ENCODE measurements around the gene ESRRG. TPM values are rescaled to one million over a fixed set of nuclear protein-coding genes. Genes with fewer than 3 reads are reported as not detected.

The ESRRG gene
- total RNA-seq, 2 experiments from 2014 or later, result not detected

- no peak overlapping the region for H3K4me3 Mint-ChIP-seq
- POLR2A ChIA-PET, result no interaction called here
- H3K27ac Mint-ChIP-seq, result no peak overlapping the region
- H3K4me1 Mint-ChIP-seq, result no peaks in the 10 kb centered on the region
- peaks cover 3% of the 10 kb centered on the region for H3K9me3 Mint-ChIP-seq
- no peaks in the 10 kb centered on the region for H3K27me3 Mint-ChIP-seq
- CTCF ChIA-PET, result no interaction called here
- no peak for DNase-seq
- no peaks in the 10 kb centered on the region for H3K36me3 Mint-ChIP-seq (ENCODE audit: low read depth)
These were observed 162.7 kb downstream of the ESRRG start for GRCh38 chr1:216560527-216560926.

GRCh38 chr1:216559359-216559758 lies 163.9 kb downstream of the ESRRG start:
- no peaks in the 10 kb centered on the region for H3K27me3 Mint-ChIP-seq
- peaks cover 3% of the 10 kb centered on the region for H3K9me3 Mint-ChIP-seq
- H3K27ac Mint-ChIP-seq, result no peak overlapping the region
- no peaks in the 10 kb centered on the region for H3K36me3 Mint-ChIP-seq (ENCODE audit: low read depth)
- no peak for DNase-seq
- ChIA-PET POLR2A (no interaction called here), CTCF (no interaction called here)
- H3K4me1 Mint-ChIP-seq, result no peaks in the 10 kb centered on the region
- H3K4me3 Mint-ChIP-seq, result no peak overlapping the region

GRCh38 chr1:216555653-216556052 lies 167.6 kb downstream of the ESRRG start:
- no peak overlapping the region for H3K27ac Mint-ChIP-seq
- no peak overlapping the region for H3K4me3 Mint-ChIP-seq
- no peak for DNase-seq
- POLR2A ChIA-PET, result no interaction called here
- no peaks in the 10 kb centered on the region for H3K4me1 Mint-ChIP-seq
- H3K9me3 Mint-ChIP-seq, result peaks cover 3% of the 10 kb centered on the region
- CTCF ChIA-PET, result interaction anchor here (0.6 kb wide), 1 partner anchor 14 kb away, joined by 3 read pairs; no protein-coding TSS in a partner anchor
- no peaks in the 10 kb centered on the region for H3K36me3 Mint-ChIP-seq (ENCODE audit: low read depth)
- no peaks in the 10 kb centered on the region for H3K27me3 Mint-ChIP-seq

- no peak overlapping the region for H3K4me3 Mint-ChIP-seq
- CTCF ChIA-PET, result interaction anchor here (0.6 kb wide), 1 partner anchor 14 kb away, joined by 3 read pairs; no protein-coding TSS in a partner anchor
- no peaks in the 10 kb centered on the region for H3K36me3 Mint-ChIP-seq (ENCODE audit: low read depth)
- H3K9me3 Mint-ChIP-seq, result peaks cover 3% of the 10 kb centered on the region
- no peak for DNase-seq
- POLR2A ChIA-PET, result no interaction called here
- H3K27me3 Mint-ChIP-seq, result no peaks in the 10 kb centered on the region
- H3K4me1 Mint-ChIP-seq, result no peaks in the 10 kb centered on the region
- no peak overlapping the region for H3K27ac Mint-ChIP-seq
These were observed 168.3 kb downstream of the ESRRG start for GRCh38 chr1:216554934-216555333.

GRCh38 chr1:216553766-216554165 lies 169.5 kb downstream of the ESRRG start:
- POLR2A ChIA-PET, result no interaction called here
- Mint-ChIP-seq H3K27me3 (no peaks in the 10 kb centered on the region), H3K27ac (no peak overlapping the region), H3K4me3 (no peak overlapping the region), H3K9me3 (peaks cover 3% of the 10 kb centered on the region), H3K4me1 (no peaks in the 10 kb centered on the region), H3K36me3 (ENCODE audit: low read depth) (no peaks in the 10 kb centered on the region)
- CTCF ChIA-PET, result no interaction called here
- no peak for DNase-seq

GRCh38 chr1:216553040-216553439 lies 170.2 kb downstream of the ESRRG start:
- H3K27me3 Mint-ChIP-seq, result no peaks in the 10 kb centered on the region
- CTCF ChIA-PET, result no interaction called here
- H3K27ac Mint-ChIP-seq, result no peak overlapping the region
- H3K9me3 Mint-ChIP-seq, result peaks cover 6% of the 10 kb centered on the region
- H3K36me3 Mint-ChIP-seq (ENCODE audit: low read depth), result no peaks in the 10 kb centered on the region
- DNase-seq, result no peak
- H3K4me3 Mint-ChIP-seq, result no peak overlapping the region
- POLR2A ChIA-PET, result no interaction called here
- H3K4me1 Mint-ChIP-seq, result no peaks in the 10 kb centered on the region

GRCh38 chr1:216549796-216550195 lies 173.4 kb downstream of the ESRRG start:
- H3K36me3 Mint-ChIP-seq (ENCODE audit: low read depth), result no peaks in the 10 kb centered on the region
- H3K9me3 Mint-ChIP-seq, result peaks cover 2% of the 10 kb centered on the region
- ChIA-PET POLR2A (no interaction called here), CTCF (no interaction called here)
- no peak overlapping the region for H3K4me3 Mint-ChIP-seq
- no peak for DNase-seq
- no peaks in the 10 kb centered on the region for H3K4me1 Mint-ChIP-seq
- H3K27me3 Mint-ChIP-seq, result no peaks in the 10 kb centered on the region
- no peak overlapping the region for H3K27ac Mint-ChIP-seq

GRCh38 chr1:216542741-216543140 lies 180.5 kb downstream of the ESRRG start:
- DNase-seq, result no peak
- peaks cover 2% of the 10 kb centered on the region for H3K9me3 Mint-ChIP-seq
- H3K36me3 Mint-ChIP-seq (ENCODE audit: low read depth), result no peaks in the 10 kb centered on the region
- CTCF ChIA-PET, result no interaction called here
- H3K4me3 Mint-ChIP-seq, result no peak overlapping the region
- no peaks in the 10 kb centered on the region for H3K4me1 Mint-ChIP-seq
- POLR2A ChIA-PET, result no interaction called here
- no peak overlapping the region for H3K27ac Mint-ChIP-seq
- H3K27me3 Mint-ChIP-seq, result no peaks in the 10 kb centered on the region

GRCh38 chr1:216542263-216542662 lies 181.0 kb downstream of the ESRRG start:
- peaks cover 2% of the 10 kb centered on the region for H3K9me3 Mint-ChIP-seq

GRCh38 chr1:216535751-216536150 lies 187.5 kb downstream of the ESRRG start:
- ChIA-PET POLR2A (no interaction called here), CTCF (no interaction called here)
- DNase-seq, result no peak
- Mint-ChIP-seq H3K36me3 (ENCODE audit: low read depth) (no peaks in the 10 kb centered on the region), H3K27ac (no peak overlapping the region), H3K9me3 (peaks cover 5% of the 10 kb centered on the region), H3K4me3 (no peak overlapping the region), H3K27me3 (no peaks in the 10 kb centered on the region), H3K4me1 (no peaks in the 10 kb centered on the region)

More at GRCh38 chr1:216542263-216542662, 181.0 kb downstream of the ESRRG start:
- H3K36me3 Mint-ChIP-seq (ENCODE audit: low read depth), result no peaks in the 10 kb centered on the region
- H3K27me3 Mint-ChIP-seq, result no peaks in the 10 kb centered on the region
- DNase-seq, result no peak
- H3K4me1 Mint-ChIP-seq, result no peaks in the 10 kb centered on the region
- ChIA-PET CTCF (no interaction called here), POLR2A (no interaction called here)
- no peak overlapping the region for H3K27ac Mint-ChIP-seq
- H3K4me3 Mint-ChIP-seq, result no peak overlapping the region

GRCh38 chr1:216535059-216535458 lies 188.2 kb downstream of the ESRRG start:
- no peak for DNase-seq
- POLR2A ChIA-PET, result no interaction called here
- H3K4me3 Mint-ChIP-seq, result no peak overlapping the region
- H3K27ac Mint-ChIP-seq, result no peak overlapping the region
- H3K27me3 Mint-ChIP-seq, result no peaks in the 10 kb centered on the region
- CTCF ChIA-PET, result no interaction called here
- peaks cover 5% of the 10 kb centered on the region for H3K9me3 Mint-ChIP-seq
- no peaks in the 10 kb centered on the region for H3K4me1 Mint-ChIP-seq
- no peaks in the 10 kb centered on the region for H3K36me3 Mint-ChIP-seq (ENCODE audit: low read depth)

- CTCF ChIA-PET, result no interaction called here
- no peak for DNase-seq
- no peak overlapping the region for H3K27ac Mint-ChIP-seq
These were observed 189.5 kb downstream of the ESRRG start for GRCh38 chr1:216533776-216534175.

GRCh38 chr1:216532251-216532798 lies 190.9 kb downstream of the ESRRG start:
- POLR2A ChIA-PET, result no interaction called here
- Mint-ChIP-seq H3K27ac (no peak overlapping the region), H3K9me3 (peaks cover 7% of the 10 kb centered on the region)

More at GRCh38 chr1:216533776-216534175, 189.5 kb downstream of the ESRRG start:
- H3K27me3 Mint-ChIP-seq, result no peaks in the 10 kb centered on the region
- peaks cover 6% of the 10 kb centered on the region for H3K9me3 Mint-ChIP-seq
- POLR2A ChIA-PET, result no interaction called here
- H3K4me1 Mint-ChIP-seq, result no peaks in the 10 kb centered on the region
- H3K36me3 Mint-ChIP-seq (ENCODE audit: low read depth), result no peaks in the 10 kb centered on the region
- no peak overlapping the region for H3K4me3 Mint-ChIP-seq

GRCh38 chr1:216531263-216532239 lies 191.7 kb downstream of the ESRRG start:
- Mint-ChIP-seq H3K4me3 (peak overlapping the region; percentile 11), H3K4me1 (no peaks in the 10 kb centered on the region), H3K27me3 (no peaks in the 10 kb centered on the region), H3K36me3 (ENCODE audit: low read depth) (no peaks in the 10 kb centered on the region), H3K27ac (no peak overlapping the region), H3K9me3 (peaks cover 7% of the 10 kb centered on the region)
- POLR2A ChIA-PET, result no interaction called here
- DNase-seq, result no peak
- CTCF ChIA-PET, result no interaction called here

More at GRCh38 chr1:216532251-216532798, 190.9 kb downstream of the ESRRG start:
- no peak for DNase-seq
- Mint-ChIP-seq H3K36me3 (ENCODE audit: low read depth) (no peaks in the 10 kb centered on the region), H3K4me1 (no peaks in the 10 kb centered on the region), H3K27me3 (no peaks in the 10 kb centered on the region), H3K4me3 (no peak overlapping the region)
- CTCF ChIA-PET, result no interaction called here
